Measurements from ENCODE around the gene SWI5.

Gene SWI5

GRCh38 chr9:128280084-128280622, 4.1 kb downstream of the SWI5 start:
- no peak for DNase-seq

DNA sequence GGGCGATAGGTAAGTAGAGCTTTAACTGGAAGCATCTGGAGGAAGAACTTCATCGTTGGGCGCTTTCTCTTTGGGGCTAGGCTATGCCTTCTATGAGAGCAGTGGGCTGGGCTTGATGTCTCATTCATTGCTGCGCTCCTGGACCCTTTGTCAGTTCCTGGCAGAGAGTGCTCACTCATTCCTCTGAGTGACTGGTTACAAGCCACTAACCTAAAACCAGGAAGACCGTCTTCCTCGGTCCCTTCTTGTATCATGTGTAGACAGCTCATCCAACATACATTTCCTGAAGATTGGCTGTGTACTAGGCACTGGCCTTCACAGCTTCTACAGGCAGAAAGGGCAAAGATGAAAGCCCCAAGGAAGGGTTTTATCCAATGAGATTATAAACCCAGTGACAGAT, 6.4 kb downstream of the SWI5 start:
- DNase-seq: no peak

DNA sequence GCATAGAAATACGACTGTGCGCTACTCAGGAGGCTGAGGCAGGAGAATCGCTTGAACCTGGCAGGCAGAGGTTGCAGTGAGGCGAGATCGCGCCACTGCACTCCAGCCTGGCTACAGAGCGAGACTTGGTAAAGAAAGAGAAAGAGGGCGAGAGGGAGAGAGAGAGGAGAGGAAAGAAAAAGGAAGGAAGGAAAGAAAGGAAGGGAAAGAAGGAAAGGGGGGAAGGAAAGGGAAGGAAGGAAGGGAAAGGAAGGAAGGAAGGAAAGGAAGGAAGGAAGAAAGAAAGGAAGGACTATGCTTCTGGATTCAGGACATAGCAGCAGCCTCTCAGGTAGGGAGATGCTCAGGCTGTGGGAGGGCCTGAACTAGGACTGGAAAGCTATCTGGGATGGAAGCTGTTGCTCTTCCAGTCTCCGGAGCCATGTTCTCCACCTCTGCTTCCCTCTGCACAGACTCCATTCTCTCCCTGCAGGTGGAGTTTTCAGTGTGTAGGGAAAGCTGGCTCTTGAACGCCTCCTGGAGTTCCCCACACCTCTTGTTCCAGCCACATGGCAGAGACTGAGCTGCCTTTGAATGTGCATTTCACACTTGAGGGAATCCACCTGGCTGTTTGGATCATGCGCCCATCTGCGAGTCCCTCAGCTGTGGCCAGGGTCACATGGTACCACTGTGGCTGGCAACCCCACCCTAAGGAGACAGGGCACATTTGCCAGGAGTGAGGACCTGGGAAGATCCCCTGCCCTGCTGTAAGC, 9.1 kb downstream of the SWI5 start:
- DNase-seq: no peak

GRCh38 chr9:128286440-128286839, 10.4 kb downstream of the SWI5 start:
- no peak for DNase-seq

DNA sequence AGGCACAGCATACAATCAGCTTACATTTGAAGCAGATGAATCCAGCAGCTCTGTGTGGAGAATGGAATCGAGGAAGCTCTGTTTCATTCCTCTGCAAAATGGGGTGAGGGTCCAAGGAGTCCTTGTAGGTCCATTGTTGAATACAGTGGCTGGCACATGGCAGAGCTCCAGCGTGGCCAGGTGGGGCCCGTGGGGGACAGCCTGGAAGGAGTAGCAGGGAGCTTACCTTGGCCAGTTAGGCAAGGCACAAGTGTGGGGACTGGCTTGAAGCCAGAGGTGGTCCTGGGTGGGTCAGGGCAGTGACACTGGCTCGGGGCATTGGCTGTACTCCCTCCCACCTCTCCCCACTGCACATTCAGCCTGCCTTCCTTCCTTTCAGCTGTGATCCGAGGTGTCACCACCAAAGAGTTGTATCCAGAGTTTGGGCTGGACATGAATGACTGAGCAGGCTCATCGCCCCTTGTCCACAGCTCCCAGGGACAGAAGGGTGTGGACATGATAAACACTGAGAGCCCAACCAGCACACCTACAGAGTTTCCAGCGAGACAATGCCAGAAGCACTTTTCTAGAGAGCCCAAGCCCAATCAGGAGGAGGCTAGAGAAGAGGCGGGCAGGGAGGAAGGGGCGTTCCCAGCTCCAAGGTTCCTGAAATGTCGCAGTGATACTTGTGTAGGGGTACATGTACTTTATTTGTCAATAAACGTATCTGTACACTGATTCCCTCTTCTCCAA, 12.4 kb downstream of the SWI5 start:
- DNase-seq: no peak

DNA sequence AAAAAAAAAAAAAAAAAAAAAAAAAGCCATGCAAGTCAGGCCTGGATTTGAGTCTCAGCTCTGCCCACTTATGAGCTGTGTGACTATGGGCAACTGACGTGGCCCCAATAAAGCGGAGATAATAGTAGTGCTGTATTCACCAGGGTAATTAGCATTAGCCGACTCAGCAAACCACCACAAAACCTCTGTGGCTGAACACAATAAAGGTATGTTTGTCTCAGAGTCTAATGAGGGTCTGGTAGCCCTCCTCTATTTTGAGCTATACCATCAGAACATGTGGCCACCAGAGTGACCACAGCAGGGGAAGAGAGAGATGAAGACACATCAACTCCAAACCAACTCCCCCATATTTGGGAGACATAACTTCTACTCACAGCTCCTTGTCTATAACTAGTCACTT, 15.9 kb downstream of the SWI5 start:
- no peak for DNase-seq

DNA sequence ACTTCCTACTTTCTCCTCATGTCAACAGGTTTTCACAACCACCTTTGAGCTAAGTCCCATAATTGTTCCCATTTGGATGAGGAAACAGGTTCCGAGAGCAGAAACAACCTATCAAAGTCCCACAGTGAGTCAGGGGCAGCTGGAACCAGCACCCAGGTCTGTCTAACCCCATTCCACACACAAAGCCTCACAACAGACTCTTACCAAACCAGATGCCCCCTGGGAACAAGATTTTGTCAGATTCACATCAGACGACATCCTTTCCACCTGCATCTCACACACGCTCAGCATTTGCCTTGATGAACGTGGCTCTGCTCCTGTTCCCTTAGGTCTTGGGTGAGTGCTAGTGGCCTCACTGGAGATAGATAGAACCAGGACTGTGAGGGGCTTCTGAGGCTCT, 17.0 kb downstream of the SWI5 start:
- no peak for DNase-seq

GRCh38 chr9:128294142-128294541, 18.1 kb downstream of the SWI5 start:
- no peak for DNase-seq

DNA sequence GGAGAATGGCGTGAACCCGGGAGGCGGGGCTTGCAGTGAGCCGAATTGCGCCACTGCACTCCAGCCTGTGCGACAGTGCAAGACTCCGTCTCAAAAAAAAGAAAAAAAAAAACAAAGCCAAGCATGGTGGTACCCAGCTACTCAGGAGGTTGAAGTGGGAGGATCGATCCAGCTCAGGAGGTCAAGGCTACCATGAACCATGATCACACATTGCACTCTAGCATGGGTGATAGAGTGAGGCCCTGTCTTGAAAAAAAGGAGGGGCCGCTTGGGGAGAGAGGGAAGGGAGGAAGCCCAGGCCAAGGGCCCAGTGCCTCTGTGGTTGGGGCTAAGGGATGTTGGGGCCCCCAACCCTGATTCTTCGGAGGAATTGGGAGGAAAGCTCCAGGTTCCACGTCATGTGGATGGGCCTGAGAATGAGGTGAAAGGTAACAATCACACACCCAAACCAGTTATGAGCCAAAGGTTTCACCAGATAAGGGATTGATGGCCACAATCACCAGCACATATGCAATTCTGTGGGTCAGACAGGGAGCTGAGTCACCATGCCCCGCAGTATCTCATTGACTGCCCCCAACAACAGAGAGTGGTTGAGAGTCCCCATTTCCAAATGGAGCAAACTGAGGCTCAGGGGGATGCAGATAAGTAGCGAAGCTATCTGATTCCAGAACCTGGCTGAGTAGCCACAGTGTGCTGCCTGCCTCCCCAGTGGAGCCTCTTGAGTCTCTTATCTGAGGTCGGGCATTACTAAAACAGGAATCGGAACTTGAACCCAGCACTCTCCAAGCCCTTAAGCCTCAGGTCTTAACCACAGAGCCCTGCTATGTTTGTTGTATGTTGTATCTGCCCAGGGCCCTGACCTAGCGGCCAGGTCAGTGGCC, 20.5 kb downstream of the SWI5 start:
- no peak for DNase-seq

DNA sequence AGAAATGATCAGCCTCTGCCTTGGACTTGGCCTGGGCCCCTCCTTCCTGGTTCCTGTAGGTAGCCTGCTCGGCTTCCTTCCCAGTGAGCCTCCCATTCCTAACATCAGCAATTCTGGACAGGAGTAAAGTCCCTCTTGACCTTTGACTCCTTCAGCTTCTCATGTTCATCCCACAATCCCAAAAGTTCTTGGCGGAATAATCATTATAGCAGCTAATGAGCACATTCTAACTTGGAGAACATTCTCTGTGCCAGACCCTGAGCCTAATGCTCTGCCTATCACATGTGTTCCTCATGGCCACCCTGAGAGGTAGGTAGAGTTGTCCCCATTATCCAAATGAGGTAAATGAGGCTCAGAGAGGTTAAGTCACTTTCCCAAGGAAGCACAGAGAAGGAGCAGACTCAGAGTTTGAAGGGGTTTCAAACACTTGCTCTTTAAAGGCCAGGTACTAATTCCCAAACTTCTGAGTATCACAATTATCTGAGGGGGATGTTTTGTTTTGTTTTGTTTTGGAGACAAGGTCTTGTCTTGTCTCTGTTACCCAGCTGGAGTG, 21.2 kb downstream of the SWI5 start:
- DNase-seq: no peak

DNA sequence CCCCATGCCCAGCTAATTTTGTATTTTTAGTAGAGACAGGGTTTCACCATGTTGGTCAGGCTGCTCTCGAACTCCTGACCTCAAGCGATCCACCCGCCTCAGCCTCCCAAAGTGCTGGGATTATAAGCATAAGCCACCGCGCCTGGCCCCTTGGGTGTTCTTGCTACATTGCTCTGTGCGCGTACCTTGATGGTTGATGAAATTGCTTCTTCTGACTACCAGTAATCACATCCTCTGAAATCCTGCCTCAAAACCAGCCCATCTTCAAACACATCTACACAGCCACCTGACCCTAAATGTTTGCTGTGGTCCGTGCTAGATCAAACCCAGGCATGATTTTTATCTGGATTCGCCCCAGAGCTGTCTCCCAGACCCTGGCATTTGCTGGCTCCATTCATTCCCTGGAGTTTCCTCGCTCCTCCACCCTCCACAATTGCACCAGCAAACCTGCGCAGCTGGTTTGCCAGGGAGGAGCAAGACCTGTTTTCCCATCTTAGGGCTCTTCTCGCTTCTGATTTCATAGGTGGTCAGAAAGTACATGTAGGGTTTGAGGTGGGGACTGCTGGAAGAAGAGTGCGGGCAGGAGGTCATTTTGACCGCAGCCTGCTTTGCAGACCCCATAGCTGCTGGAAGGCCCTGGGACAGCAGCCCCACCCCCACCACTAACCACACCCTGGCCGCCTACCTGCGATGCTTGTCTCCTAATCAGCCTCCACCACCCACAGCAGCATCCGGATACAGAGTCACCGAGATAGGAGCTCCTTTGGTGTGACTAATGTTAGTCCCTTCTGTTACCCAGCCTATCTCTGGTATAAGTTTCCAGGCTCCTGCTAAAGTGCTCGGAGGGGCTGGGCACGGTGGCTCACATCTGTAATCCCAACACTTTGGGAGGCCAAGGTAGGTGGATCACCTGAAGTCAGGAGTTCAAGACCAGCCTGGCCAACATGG, 22.7 kb downstream of the SWI5 start:
- DNase-seq: no peak

DNA sequence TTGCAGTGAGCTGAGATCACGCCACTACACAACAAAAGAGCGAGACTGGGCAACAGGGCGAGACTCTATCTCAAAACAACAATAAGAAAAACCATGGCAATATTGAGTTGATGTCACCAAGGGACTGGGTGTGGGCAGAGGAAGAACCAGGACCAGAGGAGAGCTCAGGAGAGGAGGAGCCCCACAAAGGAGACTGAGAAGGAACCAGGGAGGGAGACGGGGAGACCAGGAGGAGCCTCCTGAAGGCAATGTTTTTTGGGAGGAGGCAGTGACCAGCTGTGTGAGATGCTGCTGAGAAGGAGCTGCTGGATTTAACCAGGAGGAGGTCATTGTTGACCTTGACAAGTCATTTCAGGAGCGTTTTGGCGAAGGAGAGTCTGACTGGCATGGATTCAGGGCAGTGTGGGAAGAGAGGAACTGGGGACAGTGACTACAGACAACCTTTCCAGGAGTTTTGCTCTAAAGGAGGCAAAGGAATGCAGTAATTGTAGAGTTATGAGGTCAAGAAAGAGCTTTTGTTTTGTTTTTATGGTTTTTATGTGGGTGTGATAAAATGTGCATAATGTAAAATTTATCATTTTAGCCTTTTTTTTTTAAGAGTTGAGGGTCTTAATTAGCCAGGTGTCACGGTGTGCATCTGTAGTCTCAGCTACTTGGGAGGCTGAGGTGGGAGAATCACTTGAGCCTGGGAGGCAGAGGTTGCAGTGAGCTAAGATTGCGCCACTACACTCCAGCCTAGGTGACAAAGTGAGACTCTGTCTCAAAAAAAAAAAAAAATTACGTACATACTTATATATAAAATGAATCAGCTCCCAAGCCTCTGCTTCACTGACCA, 28.3 kb downstream of the SWI5 start:
- DNase-seq: no peak

DNA sequence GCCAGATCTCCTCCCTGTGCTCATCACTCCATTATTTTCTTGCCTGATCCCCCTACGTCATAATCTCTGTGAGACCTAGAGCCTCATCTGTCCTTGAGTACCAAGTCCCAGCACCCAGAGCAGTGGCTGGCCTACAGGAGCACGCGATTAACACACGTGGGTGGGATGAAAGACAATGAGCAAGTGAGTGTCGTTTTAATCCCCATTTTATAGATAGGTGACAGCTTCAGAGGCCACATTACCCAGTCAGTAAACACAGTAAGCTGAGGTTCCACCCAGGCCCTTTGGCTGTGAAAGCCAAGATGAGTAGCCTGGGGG, 28.9 kb downstream of the SWI5 start:
- no peak for DNase-seq

- no peak for DNase-seq
Observed at GRCh38 chr9:128309551-128309950, 33.5 kb downstream of the SWI5 start.

DNA sequence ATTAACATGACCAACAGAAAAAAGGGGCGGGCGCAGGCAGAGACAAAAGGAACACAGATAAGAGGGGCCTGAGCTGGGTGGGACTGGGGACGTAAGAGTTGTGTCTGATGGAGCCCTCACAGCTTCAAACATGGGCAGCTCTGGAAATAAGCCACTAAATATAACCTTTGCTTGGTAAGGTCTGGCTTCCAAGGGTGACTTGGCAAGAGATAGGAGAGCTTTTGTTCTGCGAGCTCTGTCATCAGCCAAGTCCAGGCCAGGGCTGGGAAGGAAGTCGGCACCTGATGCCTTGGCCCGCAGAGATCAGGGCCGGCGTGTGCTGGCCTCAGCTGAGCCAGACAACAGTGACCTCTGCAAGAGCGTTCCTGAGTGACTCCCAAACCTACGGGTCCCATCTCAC, 34.4 kb downstream of the SWI5 start:
- no peak for DNase-seq

DNA sequence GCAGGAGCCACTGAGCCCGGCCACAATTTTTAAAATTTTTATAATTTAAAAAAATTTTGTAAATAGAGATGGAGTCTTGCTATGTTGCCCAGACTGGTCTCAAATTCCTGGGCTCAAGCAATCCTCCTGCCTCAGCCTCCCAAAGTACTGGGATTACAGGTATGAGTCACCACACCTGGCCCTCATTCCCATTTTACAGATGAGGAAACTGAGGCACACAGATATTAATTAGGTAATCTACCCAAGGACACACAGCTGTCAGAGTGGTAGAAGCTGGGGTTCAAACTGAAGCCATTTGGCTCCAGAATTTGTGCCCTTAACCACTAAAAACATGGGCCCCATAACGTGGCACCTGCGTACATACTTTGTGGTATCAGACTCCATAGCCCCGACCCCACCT, 38.6 kb downstream of the SWI5 start:
- DNase-seq: no peak

DNA sequence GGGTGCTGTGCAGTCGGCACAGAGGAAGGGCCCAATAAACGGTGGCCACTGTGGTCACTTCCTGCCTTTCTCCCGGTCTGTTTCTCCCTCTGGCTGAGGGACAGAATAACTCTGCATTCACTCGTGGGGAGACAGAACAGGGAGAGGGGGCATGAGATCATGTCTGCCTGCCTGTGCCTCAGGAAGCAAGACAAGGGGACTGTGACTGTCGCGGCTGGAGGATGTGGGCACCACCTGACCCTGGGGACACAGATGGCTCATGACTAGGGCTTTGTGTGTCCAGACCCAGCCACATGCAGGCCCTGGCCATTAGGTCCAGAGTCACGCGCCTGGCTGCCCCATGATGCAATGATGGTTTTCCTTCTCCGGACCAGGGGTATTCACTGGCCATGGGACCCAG, 40.3 kb downstream of the SWI5 start:
- DNase-seq: no peak

- no peak for DNase-seq
Observed at GRCh38 chr9:128317629-128318028, 41.6 kb downstream of the SWI5 start.

GRCh38 chr9:128321343-128321742, 45.3 kb downstream of the SWI5 start:
- no peak for DNase-seq

DNA sequence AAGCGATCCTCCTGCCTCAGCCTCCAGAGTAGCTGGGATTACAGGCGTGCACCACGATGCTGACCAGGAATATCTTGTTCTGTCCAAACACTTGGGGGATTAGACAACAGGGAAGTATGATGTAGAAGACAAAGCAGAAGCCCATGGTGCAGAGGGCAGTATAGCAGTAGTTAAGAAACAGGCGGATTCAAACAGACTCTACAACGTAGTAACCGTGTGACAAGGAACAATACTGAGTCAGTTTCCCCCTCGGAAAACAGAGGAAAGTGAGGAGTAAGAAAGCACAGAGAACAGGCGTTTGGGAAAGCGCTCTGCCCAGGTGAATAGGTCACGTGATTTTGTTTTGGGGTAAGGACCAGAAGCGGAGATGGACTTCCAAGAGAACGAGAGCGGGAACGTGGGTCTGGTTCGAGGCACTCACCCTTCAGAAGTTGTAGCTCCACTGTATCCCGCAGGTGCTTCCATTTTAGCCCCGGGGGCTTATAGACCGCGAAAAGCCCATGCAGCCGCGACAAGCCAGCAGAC, 45.9 kb downstream of the SWI5 start:
- peak; percentile 51 for DNase-seq

Data from NCI-H2081 treated with DMSO at 0.1 percent for 48 hours (cell line).